Tibial nerve (tissue), 3 donors: Measurements from ENCODE around the gene AEN.

Source experiments
- CTCF ChIP-seq, 5 experiments: fragments of 200-600 bp in 3 of 5; fragments of 450-650 bp in 2 of 5; sonication (generic) in 3 of 5; IDR thresholded peaks; one replicate each; pipeline ENCODE4 v1.5.1; 2016 to 2019; ENCODE audit warnings: antibody characterized with exemption in 5 of 5, mild to moderate bottlenecking in 3 of 5, moderate library complexity in 2 of 5
- POLR2A ChIP-seq, 2 donors: fragments of 450-650 bp; IDR thresholded peaks; one replicate each; pipeline ENCODE4 v1.6.1; 2017; ENCODE audit warnings: antibody characterized with exemption in 2 of 2, mild to moderate bottlenecking in 2 of 2, moderate library complexity in 2 of 2

- TF ChIP-seq CTCF (IDR thresholded peaks at IDR 0.05) (peak; percentile 43 to 85 (median 64)), POLR2A (IDR thresholded peaks at IDR 0.05) (no peak)
These were observed 36.4 kb downstream of the AEN start for GRCh38 chr15:88657326-88658069.
